T-cell (primary cell): ENCODE results near the gene CRP. TPM values are rescaled to one million over a fixed set of nuclear protein-coding genes. Genes with fewer than 3 reads are reported as not detected.

ENCODE experiments used
- ATAC-seq, 4 experiments: fragments of 200-7000 bp in 3 of 4; fragments of 150-1000 bp in 1 of 4; cut with Tn5 transposase; replicated peaks in 1 of 4; 1 replicate in 3 of 4; 2 replicates in 1 of 4; pipeline ENCODE4 v1.10.0; 2021; ENCODE audit warnings: moderate library complexity in 3 of 4, mild to moderate bottlenecking in 2 of 4, moderate number of reproducible peaks in 1 of 4
- CTCF ChIA-PET, 2 donors: fragments of 300-600 bp; sonication (Branson Sonifier 250); formaldehyde crosslinking; loops; one replicate each; lab custom pipeline; 2022; ENCODE audit warnings: antibody characterized with exemption in 2 of 2; lab: Charles Lee
- POLR2A ChIA-PET, 2 donors: fragments of 300-600 bp; sonication (Branson Sonifier 250); formaldehyde crosslinking; loops; one replicate each; lab custom pipeline; 2022; ENCODE audit warnings: antibody characterized with exemption in 2 of 2; lab: Charles Lee
- DNase-seq, 35 experiments: peaks; one replicate each; pipeline versions ENCODE4 v3.0.0 to v3.0.0-alpha.2; 2013 to 2023
- H3K27ac ChIP-seq: one replicate; pipeline ENCODE4 v1.5.1; 2013; ENCODE audit warnings: low read length
- H3K27me3 ChIP-seq, 2 experiments: replicated peaks in 1 of 2; 1 replicate in 1 of 2; 2 replicates in 1 of 2; pipeline versions ENCODE4 v1.6.1 to v1.7.0; 2013; ENCODE audit warnings: low read length in 1 of 2, mixed read lengths in 1 of 2; ENCODE audit not compliant: control insufficient read depth in 2 of 2, insufficient read depth in 2 of 2; ENCODE audit errors: extremely low read depth in 1 of 2
- H3K36me3 ChIP-seq, 2 donors: 1 replicate in 1 of 2; 2 replicates in 1 of 2; pipeline versions ENCODE4 v1.6.1 to v1.7.0; 2013; ENCODE audit warnings: low read length in 1 of 2; ENCODE audit not compliant: control insufficient read depth in 2 of 2, insufficient read depth in 1 of 2; ENCODE audit errors: extremely low read depth in 1 of 2
- H3K4me1 ChIP-seq, 2 experiments: 1 replicate in 1 of 2; 2 replicates in 1 of 2; pipeline versions ENCODE4 v1.6.1 to v1.7.0; 2013; ENCODE audit warnings: low read length in 2 of 2, mixed read lengths in 1 of 2; ENCODE audit not compliant: insufficient read depth in 2 of 2, control insufficient read depth in 1 of 2; ENCODE audit errors: extremely low read depth in 1 of 2
- H3K4me3 ChIP-seq, 2 donors: 1 replicate in 1 of 2; 2 replicates in 1 of 2; pipeline versions ENCODE4 v1.5.1 to v1.7.0; 2013; ENCODE audit warnings: mild to moderate bottlenecking in 2 of 2, low read length in 1 of 2, moderate library complexity in 1 of 2; ENCODE audit not compliant: control insufficient read depth in 1 of 2; ENCODE audit errors: extremely low read depth in 1 of 2
- H3K9me3 ChIP-seq: 2 replicates; pipeline ENCODE4 v1.7.0; 2013
- H3K27ac Mint-ChIP-seq, 2 donors: one replicate each; pipeline ENCODE4 v1.8.0; 2020 to 2021; ENCODE audit warnings: mild to moderate bottlenecking in 2 of 2, mixed read lengths in 2 of 2
- H3K27me3 Mint-ChIP-seq, 2 donors: one replicate each; pipeline ENCODE4 v1.8.0; 2021 to 2022; ENCODE audit warnings: mixed read lengths in 2 of 2
- H3K36me3 Mint-ChIP-seq: one replicate; pipeline ENCODE4 v1.8.0; 2021; ENCODE audit warnings: mixed read lengths
- H3K4me1 Mint-ChIP-seq, 3 donors: one replicate each; pipeline ENCODE4 v1.8.0; 2020 to 2022; ENCODE audit warnings: mixed read lengths in 3 of 3, mild to moderate bottlenecking in 1 of 3
- H3K4me3 Mint-ChIP-seq, 3 donors: one replicate each; pipeline ENCODE4 v1.8.0; 2020 to 2022; ENCODE audit warnings: mild to moderate bottlenecking in 3 of 3, mixed read lengths in 3 of 3, moderate library complexity in 3 of 3
- H3K9me3 Mint-ChIP-seq, 3 donors: one replicate each; pipeline ENCODE4 v1.8.0; 2020 to 2022; ENCODE audit warnings: mixed read lengths in 3 of 3
- whole genome bisulfite sequencing: methylation state at CpG from one replicate; pipeline ENCODE4 v1.1.5; 2013; ENCODE audit warnings: missing lambda C conversion rate; ENCODE audit not compliant: insufficient coverage; 5-methylcytosine and 5-hydroxymethylcytosine counted together
- total RNA-seq, 35 experiments: library from RNA in 6 of 35; stranded (reverse) in 6 of 35; fragments of 120-200 nt in 1 of 35; gene quantifications; one replicate each; pipeline versions ENCODE4 v1.2.1 to v1.2.4 and lab custom pipeline; 2013 to 2026

The CRP gene
- total RNA-seq, 5 donors from 2014 or later (not counting 1 experiment from before 2014, with no cell fraction given), result 0.73 to 2.1 (median 1.7) TPM; not detected in 2

DNA sequence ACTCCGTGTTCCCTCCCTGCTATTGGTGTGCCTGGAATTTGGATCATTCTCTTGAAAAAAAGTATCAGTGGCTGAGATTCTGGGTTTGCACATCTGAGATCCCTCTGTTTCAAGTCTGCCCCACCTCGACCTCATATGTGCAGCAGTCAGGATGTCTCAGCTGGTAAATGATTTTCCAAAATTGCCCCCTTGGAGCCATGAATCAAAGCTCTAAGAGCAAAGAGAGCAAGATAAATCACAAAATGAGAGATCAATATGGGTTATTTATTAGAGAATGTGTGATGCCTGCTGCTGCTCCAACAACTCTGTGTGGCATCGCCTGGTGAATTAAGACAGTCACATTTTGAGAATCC, 8.5 kb downstream of the CRP start:
- CTCF ChIA-PET, result no interaction called here
- Histone ChIP-seq H3K9me3 (no peaks in the 10 kb centered on the region), H3K27ac (no peak overlapping the region), H3K4me3 (no peak overlapping the region), H3K36me3 (no peaks in the 10 kb centered on the region), H3K27me3 (no peaks in the 10 kb centered on the region), H3K4me1 (no peaks in the 10 kb centered on the region)
- Mint-ChIP-seq H3K9me3 (no peaks in the 10 kb centered on the region), H3K36me3 (no peaks in the 10 kb centered on the region), H3K4me1 (no peaks in the 10 kb centered on the region), H3K27me3 (peaks cover 6 to 17% of the 10 kb centered on the region in 2 donors), H3K27ac (no peak overlapping the region), H3K4me3 (no peak overlapping the region)
- POLR2A ChIA-PET, result no interaction called here
- DNase-seq, result no peak
- ATAC-seq, result no peak
- 90% methylated on average over 2 of the region's 3 CpGs for WGBS

DNA sequence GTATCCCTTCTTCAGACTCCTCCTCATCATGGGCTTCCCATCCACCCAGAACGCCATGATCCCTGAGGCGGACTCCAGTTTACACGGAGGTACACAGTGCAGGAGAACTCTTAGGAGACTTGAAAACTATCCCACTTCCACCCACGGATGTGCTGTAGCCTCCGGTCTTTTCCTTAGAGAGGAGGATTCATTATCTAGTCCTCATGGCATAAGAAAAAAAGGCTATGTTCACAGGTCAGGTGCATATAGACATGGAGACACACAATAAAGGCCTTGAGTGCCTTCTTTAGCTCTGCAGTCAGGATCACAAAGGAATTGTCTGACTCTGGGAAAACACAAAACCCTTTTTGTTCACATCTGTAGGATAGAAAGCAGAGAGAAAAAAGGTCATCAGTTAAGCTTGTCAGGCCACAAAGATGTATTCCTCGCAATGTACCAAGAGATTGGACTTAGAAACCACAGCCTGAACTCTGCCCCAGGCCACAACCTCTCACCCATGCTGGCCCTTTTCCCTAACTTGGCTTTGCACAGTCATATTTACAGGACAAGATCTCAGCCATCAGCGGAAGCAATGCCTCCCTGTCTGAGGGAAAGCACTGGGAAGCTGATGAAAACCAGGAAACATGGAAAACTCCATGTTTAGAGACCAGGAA, 9.0 kb downstream of the CRP start:
- H3K27me3 Mint-ChIP-seq, result peaks cover 6 to 19% of the 10 kb centered on the region in 2 donors
- Histone ChIP-seq H3K9me3 (no peaks in the 10 kb centered on the region), H3K4me1 (no peaks in the 10 kb centered on the region), H3K27ac (no peak overlapping the region), H3K36me3 (no peaks in the 10 kb centered on the region), H3K4me3 (no peak overlapping the region), H3K27me3 (no peaks in the 10 kb centered on the region)
- H3K36me3 Mint-ChIP-seq, result no peaks in the 10 kb centered on the region
- H3K27ac Mint-ChIP-seq, result no peak overlapping the region
- ATAC-seq (no peak), DNase-seq (no peak)
- no peaks in the 10 kb centered on the region for H3K9me3 Mint-ChIP-seq
- H3K4me1 Mint-ChIP-seq, result no peaks in the 10 kb centered on the region
- H3K4me3 Mint-ChIP-seq, result no peak overlapping the region
- WGBS, result 94% methylated on average over 2 of the region's 7 CpGs
- POLR2A ChIA-PET, result no interaction called here
- CTCF ChIA-PET, result no interaction called here

DNA sequence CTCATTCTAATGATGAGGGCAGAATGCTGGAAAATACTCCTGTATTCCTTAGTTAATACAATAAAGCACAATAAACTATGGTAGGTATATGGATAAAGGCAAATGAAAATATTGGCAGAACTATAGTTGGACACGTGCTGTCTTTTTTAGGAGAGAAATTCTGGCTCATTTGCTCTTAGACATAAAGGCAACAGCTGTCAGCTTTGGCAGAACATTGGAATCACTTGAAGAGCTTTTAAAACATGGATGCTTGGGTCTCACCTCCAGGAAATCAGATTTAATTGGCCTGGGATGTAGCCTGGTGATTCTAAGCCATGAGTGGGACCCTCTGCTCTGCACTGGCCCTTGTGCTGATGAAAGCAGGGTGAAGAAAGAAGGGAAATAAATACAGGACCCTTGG, 9.9 kb downstream of the CRP start:
- no peaks in the 10 kb centered on the region for H3K36me3 Mint-ChIP-seq
- no peak for DNase-seq
- H3K27me3 Mint-ChIP-seq, result peaks cover 6 to 19% of the 10 kb centered on the region in 2 donors
- H3K9me3 ChIP-seq, result no peaks in the 10 kb centered on the region
- H3K27ac ChIP-seq, result no peak overlapping the region
- 73% methylated on average over 1 of the region's 1 CpG for WGBS
- no peak overlapping the region for H3K27ac Mint-ChIP-seq
- ChIA-PET CTCF (no interaction called here), POLR2A (no interaction called here)
- H3K9me3 Mint-ChIP-seq, result no peaks in the 10 kb centered on the region
- no peak for ATAC-seq
- no peaks in the 10 kb centered on the region for H3K4me1 ChIP-seq
- H3K4me3 Mint-ChIP-seq, result no peak overlapping the region
- H3K27me3 ChIP-seq, result no peaks in the 10 kb centered on the region
- H3K4me3 ChIP-seq, result no peak overlapping the region
- no peaks in the 10 kb centered on the region for H3K36me3 ChIP-seq
- H3K4me1 Mint-ChIP-seq, result no peaks in the 10 kb centered on the region

DNA sequence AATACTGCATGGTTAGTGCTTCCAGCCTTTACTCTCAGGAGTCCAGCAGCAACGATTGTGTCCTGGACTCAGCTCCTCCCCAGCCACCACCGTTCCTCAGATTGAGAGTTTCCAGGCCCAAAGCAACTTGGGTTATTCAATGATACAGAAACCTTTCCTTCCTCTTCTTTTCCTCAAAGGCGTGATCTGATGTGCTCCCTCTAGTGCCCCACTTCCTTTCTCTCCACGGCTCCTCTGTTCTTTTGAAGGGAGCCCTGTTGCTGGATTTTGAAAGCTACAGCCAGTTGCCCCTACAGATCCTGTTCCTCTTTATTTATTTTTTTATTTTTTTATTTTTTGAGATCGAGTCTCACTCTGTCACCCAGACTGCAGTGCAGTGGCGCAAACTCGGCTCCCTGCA, 14.1 kb downstream of the CRP start:
- CTCF ChIA-PET, result no interaction called here
- POLR2A ChIA-PET, result no interaction called here
- H3K4me3 ChIP-seq, result no peak overlapping the region
- DNase-seq (no peak), ATAC-seq (no peak)
- H3K4me3 Mint-ChIP-seq, result no peak overlapping the region
- H3K36me3 ChIP-seq, result no peaks in the 10 kb centered on the region
- H3K9me3 Mint-ChIP-seq, result no peaks in the 10 kb centered on the region
- H3K27me3 ChIP-seq, result no peaks in the 10 kb centered on the region
- H3K4me1 ChIP-seq, result no peaks in the 10 kb centered on the region
- H3K27ac ChIP-seq, result no peak overlapping the region
- no peak overlapping the region for H3K27ac Mint-ChIP-seq
- H3K4me1 Mint-ChIP-seq, result no peaks in the 10 kb centered on the region
- peaks cover 13 to 15% of the 10 kb centered on the region in 2 donors for H3K27me3 Mint-ChIP-seq
- WGBS, result 60% methylated on average over 2 of the region's 7 CpGs
- H3K9me3 ChIP-seq, result no peaks in the 10 kb centered on the region
- no peaks in the 10 kb centered on the region for H3K36me3 Mint-ChIP-seq

GRCh38 chr1:159699653-159700052, 14.7 kb downstream of the CRP start:
- H3K27me3 Mint-ChIP-seq, result peaks cover 15 to 17% of the 10 kb centered on the region in 2 donors
- Histone ChIP-seq H3K27ac (no peak overlapping the region), H3K4me3 (no peak overlapping the region), H3K9me3 (no peaks in the 10 kb centered on the region), H3K36me3 (no peaks in the 10 kb centered on the region), H3K27me3 (no peaks in the 10 kb centered on the region), H3K4me1 (no peaks in the 10 kb centered on the region)
- H3K36me3 Mint-ChIP-seq, result no peaks in the 10 kb centered on the region
- ChIA-PET CTCF (no interaction called here), POLR2A (no interaction called here)
- no peaks in the 10 kb centered on the region for H3K4me1 Mint-ChIP-seq
- no CpG with 5 or more reads among the region's 3 CpGs for WGBS
- ATAC-seq (no peak), DNase-seq (no peak)
- no peak overlapping the region for H3K27ac Mint-ChIP-seq
- no peak overlapping the region for H3K4me3 Mint-ChIP-seq
- no peaks in the 10 kb centered on the region for H3K9me3 Mint-ChIP-seq

DNA sequence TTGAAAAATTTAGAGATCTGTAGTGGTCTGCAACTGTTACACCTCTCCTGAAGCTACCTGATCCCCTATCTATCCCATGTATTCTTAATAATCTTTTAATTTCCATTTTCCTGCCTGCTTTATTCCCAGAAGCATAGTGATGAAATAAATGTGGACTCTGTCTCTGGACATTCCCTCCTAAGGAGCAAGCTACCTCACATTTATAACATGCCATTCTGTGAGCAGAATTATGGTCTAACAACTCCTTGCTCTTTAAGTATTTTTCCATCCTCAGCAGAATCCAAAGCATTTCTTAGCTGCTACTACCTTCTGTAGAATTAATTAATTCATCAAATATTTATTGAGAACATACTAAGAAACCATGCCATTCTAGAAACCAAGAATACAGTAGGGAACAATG, 15.1 kb downstream of the CRP start:
- Histone ChIP-seq H3K9me3 (no peaks in the 10 kb centered on the region), H3K36me3 (no peaks in the 10 kb centered on the region), H3K27me3 (no peaks in the 10 kb centered on the region), H3K4me3 (no peak overlapping the region), H3K27ac (no peak overlapping the region), H3K4me1 (no peaks in the 10 kb centered on the region)
- ChIA-PET CTCF (no interaction called here), POLR2A (no interaction called here)
- Mint-ChIP-seq H3K27ac (no peak overlapping the region), H3K4me3 (no peak overlapping the region), H3K36me3 (no peaks in the 10 kb centered on the region), H3K9me3 (no peaks in the 10 kb centered on the region), H3K4me1 (no peaks in the 10 kb centered on the region), H3K27me3 (peaks cover 15 to 18% of the 10 kb centered on the region in 2 donors)
- no peak for DNase-seq
- no peak for ATAC-seq

DNA sequence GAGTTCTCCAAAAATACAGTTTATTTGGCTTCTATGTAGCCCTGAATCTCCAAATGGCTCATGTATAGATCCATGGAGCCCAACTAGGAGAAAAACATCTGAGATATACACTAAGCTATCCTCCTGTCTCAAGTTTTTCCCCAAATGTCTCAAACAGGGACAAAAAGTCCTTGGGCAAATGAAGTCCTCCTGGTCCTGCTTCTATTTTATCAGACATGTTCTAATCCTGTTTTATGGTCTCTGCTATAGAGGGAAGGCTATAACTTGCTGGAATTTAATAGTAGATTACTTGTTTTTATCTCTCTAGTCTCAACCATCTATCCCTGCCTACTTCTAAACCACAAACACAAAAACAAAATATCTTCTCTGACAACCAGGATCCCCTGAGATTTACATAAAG, 26.9 kb downstream of the CRP start:
- no peak overlapping the region for H3K27ac Mint-ChIP-seq
- ChIA-PET POLR2A (no interaction called here), CTCF (no interaction called here)
- no peaks in the 10 kb centered on the region for H3K9me3 ChIP-seq
- ATAC-seq (no peak), DNase-seq (no peak)
- H3K36me3 ChIP-seq, result no peaks in the 10 kb centered on the region
- H3K27me3 Mint-ChIP-seq, result peaks cover 38 to 48% of the 10 kb centered on the region in 2 donors
- no peaks in the 10 kb centered on the region for H3K27me3 ChIP-seq
- H3K9me3 Mint-ChIP-seq, result no peaks in the 10 kb centered on the region
- H3K4me1 ChIP-seq, result no peaks in the 10 kb centered on the region
- H3K36me3 Mint-ChIP-seq, result no peaks in the 10 kb centered on the region
- H3K27ac ChIP-seq, result no peak overlapping the region
- no peak overlapping the region for H3K4me3 ChIP-seq
- H3K4me3 Mint-ChIP-seq, result no peak overlapping the region
- H3K4me1 Mint-ChIP-seq, result no peaks in the 10 kb centered on the region
